DMS153 treated with DMSO at 0.1 percent for 48 hours (cell line): Measurements from ENCODE around the gene CRYBG1.
A peak's percentile ranks its signal among the peaks of the same experiment; 100 is the strongest.
"Not testable (repeated sequence)": the region's sequence is repeated elsewhere in the genome, so short reads cannot be mapped to it uniquely, and the experiment has no call there.

ENCODE experiments used
- DNase-seq: peaks from one replicate; lab custom pipeline; 2025; ENCODE audit not compliant: unreplicated experiment; lab: John Stamatoyannopoulos, UW

The CRYBG1 gene

GRCh38 chr6:106495014-106495413 lies 134.5 kb downstream of the CRYBG1 start:
- no peak for DNase-seq

- DNase-seq, result no peak
Observed at GRCh38 chr6:106496823-106497222, 136.3 kb downstream of the CRYBG1 start.

GRCh38 chr6:106501960-106502371 lies 141.4 kb downstream of the CRYBG1 start:
- DNase-seq, result no peak

DNA sequence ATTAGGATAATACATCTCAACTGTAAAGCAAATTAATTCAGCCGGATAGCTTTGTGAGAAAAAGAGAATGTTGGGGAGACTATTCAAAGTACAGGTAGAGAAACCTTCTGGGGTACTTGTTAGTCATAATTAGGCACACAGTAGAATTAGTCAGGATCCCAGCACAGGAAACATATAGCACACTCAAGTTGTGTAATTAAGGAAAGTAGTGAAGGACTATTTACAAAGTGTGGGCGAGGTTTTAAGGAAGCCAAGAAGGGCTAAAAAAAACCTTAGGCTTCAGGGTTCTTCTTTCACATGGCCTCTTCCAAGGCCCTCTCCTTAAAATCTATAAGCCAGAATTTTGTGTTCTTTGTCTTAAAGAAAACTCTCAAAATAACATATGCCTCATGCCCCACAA lies 142.0 kb downstream of the CRYBG1 start:
- no peak for DNase-seq

- DNase-seq, result no peak
Observed at GRCh38 chr6:106508277-106508676, 147.8 kb downstream of the CRYBG1 start.

DNA sequence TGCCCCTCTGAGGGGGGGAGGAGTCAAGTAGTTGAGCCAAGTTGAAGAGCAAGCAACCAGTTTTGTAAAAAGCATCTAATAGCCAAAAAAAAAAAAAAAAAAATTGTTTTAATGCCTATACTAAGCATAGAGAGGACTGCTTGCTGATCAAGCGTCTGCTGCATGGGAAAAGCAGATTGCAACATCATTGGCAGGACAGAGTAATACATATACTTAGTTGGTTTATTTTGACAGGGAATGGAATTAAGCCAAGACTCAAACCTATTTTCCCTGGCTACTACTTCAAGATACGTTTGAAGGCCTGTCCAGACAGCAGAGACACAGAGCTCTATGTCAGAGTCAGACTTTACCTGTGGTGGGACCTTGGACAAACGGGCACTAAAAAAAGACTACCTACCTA lies 148.3 kb downstream of the CRYBG1 start:
- DNase-seq, result no peak

GRCh38 chr6:106509420-106510089 lies 149.0 kb downstream of the CRYBG1 start:
- no peak for DNase-seq

GRCh38 chr6:106510090-106510970 lies 149.8 kb downstream of the CRYBG1 start:
- DNase-seq, result peak; percentile 58

- DNase-seq, result no peak
Observed at GRCh38 chr6:106511288-106512047, 151.0 kb downstream of the CRYBG1 start.

- DNase-seq, result peak; percentile 39
Observed at GRCh38 chr6:106512048-106512967, 151.8 kb downstream of the CRYBG1 start.

- no peak for DNase-seq
Observed at GRCh38 chr6:106512968-106513574, 152.6 kb downstream of the CRYBG1 start.

GRCh38 chr6:106513808-106514582 lies 153.5 kb downstream of the CRYBG1 start:
- DNase-seq, result no peak

DNA sequence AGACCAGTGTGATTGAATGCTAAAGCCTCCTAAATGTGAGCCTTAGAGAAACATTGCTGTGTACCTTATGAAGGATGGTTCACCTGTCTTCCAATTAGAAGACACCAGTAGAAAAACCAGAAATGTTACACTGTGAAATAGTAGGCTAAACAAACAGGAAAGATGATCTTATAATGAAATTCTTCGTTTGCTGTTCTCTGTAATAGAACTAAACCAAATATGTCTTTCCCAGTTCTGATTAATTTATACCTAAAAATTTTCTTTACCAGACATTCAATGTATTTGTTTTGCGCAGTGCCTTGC lies 154.0 kb downstream of the CRYBG1 start:
- no peak for DNase-seq

- DNase-seq, result not testable (repeated sequence)
Observed at GRCh38 chr6:106515582-106515981, 155.1 kb downstream of the CRYBG1 start.

GRCh38 chr6:106516616-106517015 lies 156.1 kb downstream of the CRYBG1 start:
- no peak for DNase-seq

DNA sequence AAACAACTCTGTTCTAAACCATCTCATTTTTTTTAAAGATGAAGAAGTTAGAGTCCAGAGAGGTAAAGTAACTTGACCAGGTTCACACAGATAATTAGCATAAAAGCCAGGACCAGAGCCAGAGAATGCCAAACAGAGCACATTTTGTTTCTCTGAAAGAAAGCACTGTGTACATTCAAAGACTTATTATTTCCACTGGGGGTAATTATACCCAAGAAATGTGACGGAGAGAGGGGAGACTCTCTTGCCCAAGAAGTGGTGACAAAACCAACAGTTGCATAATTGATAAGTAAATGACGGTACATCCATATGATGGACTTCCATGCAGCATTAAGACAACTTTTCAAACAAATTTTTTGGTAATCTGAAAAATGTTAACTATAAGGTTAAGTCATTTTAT lies 157.2 kb downstream of the CRYBG1 start:
- DNase-seq, result no peak

GRCh38 chr6:106518748-106519147 lies 158.2 kb downstream of the CRYBG1 start:
- DNase-seq, result no peak

- DNase-seq, result no peak
Observed at GRCh38 chr6:106519460-106520394, 159.2 kb downstream of the CRYBG1 start.
